B cell (primary cell): ENCODE results near the gene MIOS. TPM values are rescaled to one million over a fixed set of nuclear protein-coding genes. Genes with fewer than 3 reads are reported as not detected.

Experiments
- ATAC-seq: fragments of 200-7000 bp; cut with Tn5 transposase; one replicate; pipeline ENCODE4 v1.10.0; 2021; ENCODE audit warnings: low read depth, mild to moderate bottlenecking, moderate number of reproducible peaks, moderate library complexity
- CTCF ChIA-PET: fragments of 350-600 bp; sonication (Branson Sonifier 250); formaldehyde crosslinking; loops from one replicate; lab custom pipeline; 2021; ENCODE audit warnings: antibody characterized with exemption, inconsistent platforms; lab: Charles Lee
- POLR2A ChIA-PET: fragments of 350-600 bp; sonication (Branson Sonifier 250); formaldehyde crosslinking; loops from one replicate; lab custom pipeline; 2021; ENCODE audit warnings: antibody characterized with exemption; lab: Charles Lee
- DNase-seq: peaks from one replicate; pipeline ENCODE4 v3.0.0; 2013
- H2AFZ ChIP-seq: 2 replicates; pipeline ENCODE4 v1.6.1; 2012; ENCODE audit warnings: mild to moderate bottlenecking, low read depth, low read length; ENCODE audit not compliant: insufficient read depth, poor library complexity, severe bottlenecking
- H3K27ac ChIP-seq, 2 donors: 1 replicate in 1 of 2; 2 replicates in 1 of 2; pipeline ENCODE4 v1.5.1; 2012 to 2013; ENCODE audit warnings: low read length in 2 of 2, mild to moderate bottlenecking in 2 of 2, moderate library complexity in 1 of 2
- H3K27me3 ChIP-seq, 4 experiments: fragments of 200-600 bp in 1 of 4; sonication (generic) in 1 of 4; replicated peaks in 1 of 4; 1 replicate in 2 of 4; 2 replicates in 2 of 4; pipeline versions ENCODE4 v1.6.1 to v1.7.0; 2013 to 2016; ENCODE audit warnings: low read length in 3 of 4, mild to moderate bottlenecking in 2 of 4, mixed read lengths in 1 of 4, moderate library complexity in 1 of 4; ENCODE audit not compliant: insufficient read depth in 4 of 4, control insufficient read depth in 3 of 4; ENCODE audit errors: control extremely low read depth in 1 of 4
- H3K36me3 ChIP-seq, 2 experiments: replicated peaks in 1 of 2; 1 replicate in 1 of 2; 2 replicates in 1 of 2; pipeline versions ENCODE4 v1.6.1 to v1.7.1; 2013; ENCODE audit warnings: low read length in 1 of 2; ENCODE audit not compliant: insufficient read depth in 2 of 2, control insufficient read depth in 1 of 2; ENCODE audit errors: control extremely low read depth in 1 of 2, extremely low read depth in 1 of 2
- H3K4me1 ChIP-seq, 2 donors: fragments of 200-600 bp in 1 of 2; sonication (generic) in 1 of 2; 1 replicate in 1 of 2; 2 replicates in 1 of 2; pipeline versions ENCODE4 v1.5.1 to v1.6.1; 2013 to 2017; ENCODE audit warnings: low read length in 2 of 2; ENCODE audit not compliant: control insufficient read depth in 2 of 2, insufficient read depth in 2 of 2
- H3K4me2 ChIP-seq: replicated peaks from 2 replicates; pipeline ENCODE3; 2012; ENCODE audit warnings: mild to moderate bottlenecking, low read depth, low read length; ENCODE audit not compliant: poor library complexity, severe bottlenecking
- H3K4me3 ChIP-seq, 5 experiments: fragments of 200-600 bp in 1 of 5; sonication (generic) in 1 of 5; 1 replicate in 3 of 5; 2 replicates in 2 of 5; pipeline versions ENCODE4 v1.5.1 to v1.7.0; 2011 to 2016; ENCODE audit warnings: low read length in 4 of 5, mild to moderate bottlenecking in 4 of 5, low read depth in 2 of 5, control low read depth in 1 of 5, moderate library complexity in 1 of 5; ENCODE audit not compliant: insufficient read depth in 1 of 5; ENCODE audit errors: control extremely low read depth in 1 of 5, extremely low read depth in 1 of 5
- H3K79me2 ChIP-seq: fragments of 200-600 bp; sonication (generic); one replicate; pipeline ENCODE4 v1.6.0; 2016; ENCODE audit warnings: low read length; ENCODE audit not compliant: control insufficient read depth, insufficient read depth
- H3K9ac ChIP-seq: fragments of 200-600 bp; sonication (generic); 2 replicates; pipeline ENCODE4 v1.6.1; 2017; ENCODE audit warnings: mild to moderate bottlenecking, low read length, moderate library complexity
- H3K9me3 ChIP-seq, 3 donors: one replicate each; pipeline versions ENCODE4 v1.6.1 to v1.7.1; 2013; ENCODE audit warnings: low read length in 2 of 3; ENCODE audit not compliant: control insufficient read depth in 2 of 3, insufficient read depth in 1 of 3; ENCODE audit errors: control extremely low read depth in 1 of 3
- H4K20me1 ChIP-seq: 2 replicates; pipeline ENCODE4 v1.6.0; 2012; ENCODE audit warnings: mild to moderate bottlenecking, low read length; ENCODE audit not compliant: insufficient read depth, control insufficient read depth, poor library complexity, severe bottlenecking
- H3K27ac Mint-ChIP-seq: one replicate; pipeline ENCODE4 v1.8.0; 2021; ENCODE audit warnings: mixed read lengths
- H3K27me3 Mint-ChIP-seq: one replicate; pipeline ENCODE4 v1.8.0; 2021; ENCODE audit warnings: mixed read lengths
- H3K4me1 Mint-ChIP-seq: one replicate; pipeline ENCODE4 v1.8.0; 2021; ENCODE audit warnings: mixed read lengths
- H3K4me3 Mint-ChIP-seq: one replicate; pipeline ENCODE4 v1.8.0; 2021; ENCODE audit warnings: mixed read lengths
- H3K9me3 Mint-ChIP-seq: one replicate; pipeline ENCODE4 v1.8.0; 2022; ENCODE audit warnings: mixed read lengths; ENCODE audit not compliant: insufficient read depth
- CTCF ChIP-seq: fragments of 200-600 bp; IDR thresholded peaks from one replicate; pipeline ENCODE4 v1.8.0; 2022; ENCODE audit warnings: antibody characterized with exemption, mild to moderate bottlenecking
- EZH2 ChIP-seq: IDR thresholded peaks from 2 replicates; pipeline ENCODE4 v1.6.1; 2012; ENCODE audit warnings: borderline replicate concordance, low read depth, mild to moderate bottlenecking, moderate library complexity, low read length; ENCODE audit not compliant: insufficient read depth, poor library complexity, severe bottlenecking
- WGBS: methylation state at CpG from one replicate; pipeline ENCODE4 v1.1.5; 2013; ENCODE audit warnings: missing lambda C conversion rate; ENCODE audit not compliant: insufficient coverage; 5-methylcytosine and 5-hydroxymethylcytosine counted together
- intact Hi-C: fragments of 100-400 bp; cut with micrococcal nuclease; formaldehyde crosslinking; loops from one replicate; pipeline ENCODE4 v1.10.0; 2022
- polyA plus RNA-seq: library from polyadenylated mRNA; depleted of rRNA; stranded (reverse); fragments of >200 nt; gene quantifications from 2 replicates; pipeline ENCODE4 v1.2.3, GENCODE V29; 2012
- total RNA-seq, 2 donors: library from RNA; stranded (reverse); fragments of 120-200 nt in 1 of 2; gene quantifications; 1 replicate in 1 of 2; 2 replicates in 1 of 2; pipeline versions ENCODE4 v1.2.3 to v1.2.4, GENCODE V29; 2013 to 2022

MIOS gene
- total and polyA plus RNA-seq, 2 donors (not counting 1 experiment from before 2014, with no cell fraction given): 28.9 to 50.1 TPM

- no peak overlapping the region for H2AFZ ChIP-seq
- H3K79me2 ChIP-seq: no peaks in the 10 kb centered on the region
- H3K4me3 ChIP-seq: no peak overlapping the region
- no peak overlapping the region for H3K4me3 Mint-ChIP-seq
- no peak overlapping the region for H3K27ac ChIP-seq
- H3K36me3 ChIP-seq: peaks cover 8 to 18% of the 10 kb centered on the region in 2 experiments
- no peak for DNase-seq
- no peaks in the 10 kb centered on the region for H3K4me1 ChIP-seq
- no peak for TF ChIP-seq EZH2
- TF ChIP-seq CTCF: no peak
- no peaks in the 10 kb centered on the region for H4K20me1 ChIP-seq
- no peaks in the 10 kb centered on the region for H3K4me1 Mint-ChIP-seq
- H3K27me3 Mint-ChIP-seq: no peaks in the 10 kb centered on the region
- H3K4me2 ChIP-seq: no peak overlapping the region
- no peak for ATAC-seq
- H3K27me3 ChIP-seq: no peaks in the 10 kb centered on the region
- WGBS: 100% methylated on average over 1 of the region's 3 CpGs
- H3K9me3 Mint-ChIP-seq: no peaks in the 10 kb centered on the region
- intact Hi-C loops: no loop called here
- ChIA-PET CTCF (interaction anchor here (1.2 to 1.3 kb wide), 2 partner anchors 11 to 74 kb away, joined by 3 to 4 read pairs; no protein-coding TSS in a partner anchor), POLR2A (no interaction called here)
- no peaks in the 10 kb centered on the region for H3K9me3 ChIP-seq
- no peak overlapping the region for H3K27ac Mint-ChIP-seq
- no peak overlapping the region for H3K9ac ChIP-seq
Measured at GRCh38 chr7:7607010-7607409, 40.3 kb downstream of the MIOS start.

- Histone ChIP-seq H3K27ac (no peak overlapping the region), H3K9me3 (no peaks in the 10 kb centered on the region), H3K4me1 (peaks cover 0 to under 1% of the 10 kb centered on the region in 2 donors), H4K20me1 (no peaks in the 10 kb centered on the region), H3K27me3 (no peaks in the 10 kb centered on the region), H3K9ac (no peak overlapping the region), H2AFZ (no peak overlapping the region), H3K79me2 (no peaks in the 10 kb centered on the region), H3K36me3 (peaks cover 8 to 18% of the 10 kb centered on the region in 2 experiments), H3K4me2 (no peak overlapping the region), H3K4me3 (no peak overlapping the region)
- no peak for TF ChIP-seq CTCF
- ATAC-seq (no peak), DNase-seq (no peak)
- Mint-ChIP-seq H3K4me3 (no peak overlapping the region), H3K27ac (no peak overlapping the region), H3K9me3 (no peaks in the 10 kb centered on the region), H3K4me1 (peaks cover 2% of the 10 kb centered on the region), H3K27me3 (no peaks in the 10 kb centered on the region)
- WGBS: no CpG with 5 or more reads among the region's 2 CpGs
- ChIA-PET POLR2A (no interaction called here), CTCF (no interaction called here)
- intact Hi-C loops: no loop called here
Measured at GRCh38 chr7:7609330-7609729, 42.6 kb downstream of the MIOS start.
